ENCODE measurements around the gene SF3B2. TPM values are rescaled to one million over a fixed set of nuclear protein-coding genes. Genes with fewer than 3 reads are reported as not detected.

Gene SF3B2
- total RNA-seq, 2 experiments from 2014 or later = 255 to 278 TPM

GRCh38 chr11:66015936-66016792 lies 36.0 kb upstream of the SF3B2 start:
- no peak for ATAC-seq
- Mint-ChIP-seq H3K4me3 (no peak overlapping the region), H3K36me3 (ENCODE audit: low read depth) (no peaks in the 10 kb centered on the region), H3K27me3 (peaks cover 17% of the 10 kb centered on the region), H3K9me3 (no peaks in the 10 kb centered on the region), H3K4me1 (ENCODE audit: low read depth) (peaks cover 17% of the 10 kb centered on the region), H3K27ac (no peak overlapping the region)
- intact Hi-C loops (cut with micrococcal nuclease) = no loop called here
- CTCF ChIA-PET = interaction anchor here (1.5 kb wide), 1 partner anchor 29 kb away, joined by 6 read pairs; no protein-coding TSS in a partner anchor
- TF ChIP-seq CTCF (IDR thresholded peaks at IDR 0.05) = no peak
- POLR2A ChIA-PET = interaction anchor here (0.6 kb wide), 1 partner anchor 356 kb away, joined by 3 read pairs; no protein-coding TSS in a partner anchor
- no peak for DNase-seq

GRCh38 chr11:66016793-66017177 lies 35.4 kb upstream of the SF3B2 start:
- Mint-ChIP-seq H3K36me3 (ENCODE audit: low read depth) (no peaks in the 10 kb centered on the region), H3K27me3 (peaks cover 14% of the 10 kb centered on the region), H3K4me3 (no peak overlapping the region), H3K4me1 (ENCODE audit: low read depth) (peaks cover 16% of the 10 kb centered on the region), H3K27ac (no peak overlapping the region), H3K9me3 (no peaks in the 10 kb centered on the region)
- TF ChIP-seq CTCF (IDR thresholded peaks at IDR 0.05) = no peak
- intact Hi-C loops (cut with micrococcal nuclease) = no loop called here
- no peak for ATAC-seq
- no peak for DNase-seq
- CTCF ChIA-PET = interaction anchor here (1.5 kb wide), 1 partner anchor 28 kb away, joined by 6 read pairs; no protein-coding TSS in a partner anchor
- POLR2A ChIA-PET = no interaction called here

GRCh38 chr11:66017321-66017720 lies 34.8 kb upstream of the SF3B2 start:
- no peak for ATAC-seq

GRCh38 chr11:66020212-66020611 lies 32.0 kb upstream of the SF3B2 start:
- Mint-ChIP-seq H3K4me1 (ENCODE audit: low read depth) (peaks cover 21% of the 10 kb centered on the region), H3K27ac (no peak overlapping the region), H3K9me3 (no peaks in the 10 kb centered on the region), H3K4me3 (no peak overlapping the region), H3K27me3 (peaks cover 8% of the 10 kb centered on the region), H3K36me3 (ENCODE audit: low read depth) (no peaks in the 10 kb centered on the region)
- no peak for ATAC-seq
- no peak for TF ChIP-seq CTCF (IDR thresholded peaks at IDR 0.05)
- POLR2A ChIA-PET = interaction anchor here (1.1 kb wide), 1 partner anchor 13 kb away, joined by 3 read pairs; no protein-coding TSS in a partner anchor
- CTCF ChIA-PET = interaction anchor here (1.6 kb wide), 1 partner anchor 25 kb away, joined by 4 read pairs; no protein-coding TSS in a partner anchor
- intact Hi-C loops (cut with micrococcal nuclease) = no loop called here
- DNase-seq = no peak

More at GRCh38 chr11:66017321-66017720, 34.8 kb upstream of the SF3B2 start:
- H3K4me3 Mint-ChIP-seq = no peak overlapping the region
- H3K27ac Mint-ChIP-seq = no peak overlapping the region
- POLR2A ChIA-PET = interaction anchor here (1.3 kb wide), 1 partner anchor 8 kb away, joined by 3 read pairs; no protein-coding TSS in a partner anchor
- H3K9me3 Mint-ChIP-seq = no peaks in the 10 kb centered on the region
- H3K36me3 Mint-ChIP-seq (ENCODE audit: low read depth) = no peaks in the 10 kb centered on the region
- H3K27me3 Mint-ChIP-seq = peaks cover 10% of the 10 kb centered on the region
- CTCF ChIA-PET = interaction anchor here (1.1 kb wide), 1 partner anchor 28 kb away, joined by 5 read pairs; no protein-coding TSS in a partner anchor
- TF ChIP-seq CTCF (IDR thresholded peaks at IDR 0.05) = no peak
- DNase-seq = no peak
- peaks cover 16% of the 10 kb centered on the region for H3K4me1 Mint-ChIP-seq (ENCODE audit: low read depth)
- intact Hi-C loops (cut with micrococcal nuclease) = no loop called here

Data from activated CD8-positive, alpha-beta T cell treated with anti-CD3 and anti-CD28 coated beads for 36 hours (primary cell).